GM18868 (cell line): ENCODE measurements around the gene CCDC12.

Experiments
- ATAC-seq: cut with Tn5 transposase; IDR thresholded peaks from one replicate; pipeline ENCODE4 v1.9.1; 2021; ENCODE audit warnings: mild to moderate bottlenecking, moderate library complexity; ENCODE audit not compliant: unreplicated experiment

CCDC12 gene

DNA sequence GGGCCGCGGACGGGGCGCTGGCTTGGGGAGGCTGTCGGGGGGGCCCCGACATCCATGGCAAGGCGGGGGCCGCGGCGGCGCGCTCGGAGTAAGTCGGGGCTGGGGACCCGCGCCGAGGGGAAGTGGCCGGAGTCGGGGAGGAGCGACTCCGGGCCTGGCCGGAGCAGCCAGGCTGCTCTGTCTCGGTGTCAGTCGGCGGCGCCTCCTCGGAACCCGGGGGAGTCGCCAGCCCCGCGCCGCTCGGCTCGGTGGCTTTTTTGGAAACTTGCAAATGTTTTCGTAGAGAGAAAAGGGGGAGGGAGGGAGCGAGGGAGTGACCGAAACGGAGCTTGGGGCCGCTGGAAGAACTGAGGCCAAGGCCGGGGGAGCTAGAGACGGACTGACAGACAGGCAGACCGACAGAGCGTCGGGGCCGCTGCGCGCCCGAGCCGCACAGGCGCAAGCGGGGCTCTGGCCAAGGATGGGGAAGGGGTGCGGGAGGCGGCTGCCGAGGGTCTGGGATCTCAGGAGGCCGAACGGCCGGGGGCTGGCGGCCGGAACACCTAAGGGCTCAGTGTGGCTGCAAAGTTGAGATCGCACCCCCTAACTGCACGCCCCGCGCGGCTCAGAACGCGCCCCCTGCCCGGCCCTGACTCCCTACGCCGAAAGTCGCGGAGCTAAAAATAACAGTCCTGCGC lies 94.0 kb downstream of the CCDC12 start:
- no peak for ATAC-seq

- ATAC-seq = no peak
These were observed 94.8 kb downstream of the CCDC12 start for GRCh38 chr3:46881596-46882376.

DNA sequence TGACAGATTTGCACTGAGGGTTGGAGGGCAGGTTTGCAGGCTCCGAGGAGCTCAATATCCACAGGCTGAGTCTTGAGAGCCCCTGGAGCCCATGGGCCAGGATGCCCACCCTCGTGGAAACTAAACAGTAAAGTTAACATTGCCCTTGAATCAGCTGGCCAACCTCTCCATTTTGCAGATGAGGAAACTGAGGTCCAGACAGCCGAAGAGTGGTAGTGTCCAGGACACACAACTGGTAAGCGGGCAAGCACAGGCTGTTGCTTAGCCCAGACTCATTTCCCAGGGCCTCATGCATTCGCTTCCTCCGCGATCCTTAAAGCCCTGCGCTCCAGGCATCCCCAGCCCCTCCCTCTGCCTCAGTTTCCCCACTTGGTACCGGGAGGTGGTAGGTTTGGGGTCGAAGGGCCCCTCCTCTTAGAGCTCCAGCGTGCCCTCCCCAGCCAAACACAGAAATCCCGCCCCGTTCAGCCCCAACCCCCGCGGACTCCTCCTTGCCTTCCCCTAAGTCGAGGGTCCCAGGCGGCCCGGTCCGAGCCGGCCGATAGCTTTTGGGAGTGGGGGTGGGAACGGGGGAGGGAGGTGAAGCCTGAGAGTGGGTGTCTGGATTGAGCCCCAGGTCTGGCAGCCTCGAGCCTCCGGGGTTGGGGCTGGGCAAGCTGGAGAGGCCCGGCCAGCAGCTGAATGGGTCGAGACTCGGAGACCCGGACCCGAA lies 95.5 kb downstream of the CCDC12 start:
- ATAC-seq = no peak

DNA sequence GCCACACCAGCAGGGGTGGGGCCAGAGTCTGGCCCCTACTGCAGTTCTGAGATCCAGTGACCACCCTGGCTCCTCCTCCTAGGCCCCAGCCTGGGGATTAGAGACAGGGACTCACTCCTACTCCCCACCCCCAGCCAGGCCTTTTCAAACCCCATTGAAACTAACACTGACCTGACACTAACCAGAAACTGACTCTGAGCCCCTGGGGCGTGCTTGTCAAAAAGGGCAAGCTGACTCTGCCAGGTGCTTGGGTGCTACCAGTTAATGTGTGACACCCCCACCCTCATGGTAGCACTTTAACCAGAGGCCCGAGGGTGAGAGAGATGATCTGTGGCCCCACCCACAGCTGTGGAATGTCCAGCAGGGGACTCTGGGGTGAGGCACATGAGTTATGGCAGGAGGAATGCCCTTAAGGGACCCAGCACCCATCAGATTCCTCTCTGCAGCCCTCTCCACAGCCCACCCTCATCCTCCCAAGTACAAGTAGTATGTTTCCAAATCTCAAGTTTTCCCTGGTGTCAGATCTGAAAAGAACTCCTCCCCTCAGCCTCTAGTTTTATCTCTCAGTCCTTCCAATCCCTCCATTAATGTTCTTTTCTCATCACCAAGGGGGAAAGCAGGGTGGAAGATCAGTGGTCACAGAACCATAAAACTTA lies 97.6 kb downstream of the CCDC12 start:
- no peak for ATAC-seq

DNA sequence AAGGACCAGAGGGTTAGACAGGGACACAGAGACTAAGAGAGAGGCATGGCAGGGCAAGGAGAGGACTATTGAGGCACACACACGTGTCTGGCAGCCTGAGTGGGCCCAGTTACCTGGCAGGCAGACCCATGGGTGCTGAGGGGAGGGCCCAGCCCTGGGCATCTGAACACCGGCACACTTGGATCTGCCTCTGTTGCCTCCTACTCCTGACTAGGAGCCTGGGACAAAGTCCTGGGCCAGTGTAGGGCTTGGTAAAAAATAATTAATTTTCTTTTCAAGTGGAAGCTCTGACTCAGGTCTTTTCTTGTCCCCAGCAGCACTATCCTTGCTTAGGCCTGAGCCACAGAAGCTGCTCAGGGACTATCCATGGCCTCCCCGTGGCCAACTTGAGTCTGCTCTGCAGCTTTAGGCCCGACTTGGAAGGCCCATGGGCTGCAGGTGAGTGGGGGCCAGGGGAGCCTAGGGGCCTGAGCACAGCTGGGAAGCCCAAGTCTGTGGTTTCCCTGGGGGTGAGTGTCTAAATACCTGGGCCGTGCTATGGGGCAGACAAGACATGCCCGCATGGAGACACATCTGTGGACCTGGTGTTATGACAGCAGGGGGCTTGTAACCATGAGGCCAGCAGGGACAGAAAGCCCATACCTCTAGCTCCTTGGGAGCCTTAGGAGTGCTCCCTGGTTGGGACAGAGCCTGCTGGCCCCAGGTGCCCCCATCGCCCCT lies 99.0 kb downstream of the CCDC12 start, which contains the start of gene PTH1R:
Gene PTH1R, plus strand, starts transcription at position 316 of the 720 bp plus-strand sequence. CDS start 5,839 bp downstream, outside the sequence.
- ATAC-seq = no peak

- ATAC-seq = no peak
These were observed 99.9 kb downstream of the CCDC12 start for GRCh38 chr3:46876313-46877300.

DNA sequence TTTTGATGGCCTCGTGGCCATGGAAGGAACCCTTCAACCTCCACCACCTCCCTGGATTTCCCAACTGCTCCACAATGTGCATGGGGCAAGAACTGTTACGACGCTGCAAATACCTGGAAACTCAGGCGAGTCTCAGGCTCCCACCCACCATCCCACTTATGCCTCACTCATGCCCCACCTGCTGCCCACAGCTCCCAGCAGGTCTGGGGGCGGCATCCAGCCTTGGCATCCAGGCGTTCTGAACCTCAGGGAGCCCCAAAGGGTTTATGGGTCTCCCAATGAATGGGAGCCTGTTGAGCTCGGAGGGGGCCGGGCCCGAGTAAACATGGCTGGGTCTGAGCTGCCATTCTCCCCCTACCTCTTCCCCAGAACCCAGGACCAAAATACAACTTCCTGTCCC lies 101.0 kb downstream of the CCDC12 start:
- ATAC-seq = no peak

DNA sequence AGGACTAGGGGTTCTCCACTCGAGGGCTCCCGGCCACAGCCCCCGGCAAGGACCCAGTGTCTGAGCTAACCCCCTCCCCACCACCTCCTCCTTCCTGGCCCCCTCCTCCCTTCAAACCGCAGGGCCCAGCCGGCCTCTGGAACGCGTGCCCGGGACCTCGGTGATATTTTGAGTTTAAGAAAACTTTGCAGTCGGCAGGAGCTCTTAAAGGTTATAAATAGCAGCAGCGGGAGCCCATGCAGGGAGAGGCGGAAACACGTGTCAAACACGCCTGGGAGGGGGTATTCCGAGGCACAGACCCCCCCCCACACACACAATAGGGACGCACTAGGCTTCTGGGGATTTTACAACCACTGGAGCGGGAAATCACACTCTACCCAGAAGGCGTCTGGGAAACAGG lies 102.1 kb downstream of the CCDC12 start:
- no peak for ATAC-seq

DNA sequence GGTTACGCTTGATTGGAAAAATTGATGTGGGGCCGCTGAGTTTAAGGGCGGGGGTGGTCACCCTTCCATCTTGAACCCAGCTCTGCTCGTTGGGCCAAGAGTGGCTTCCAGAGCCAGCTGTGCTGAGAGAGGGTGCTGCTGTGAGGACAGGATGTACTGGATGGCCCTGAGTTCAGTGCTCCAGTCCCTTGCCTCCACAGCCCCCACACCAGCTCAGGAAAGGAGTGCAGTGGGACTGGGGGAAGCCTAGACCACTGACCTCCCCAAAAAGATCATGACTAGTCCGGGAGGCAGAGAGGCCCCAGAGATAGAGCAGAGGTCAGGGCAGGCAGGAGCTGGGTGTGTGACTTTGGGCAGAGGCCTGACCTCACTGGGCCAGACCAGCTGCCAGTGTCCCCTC lies 103.0 kb downstream of the CCDC12 start:
- no peak for ATAC-seq
